Activated CD4-positive, alpha-beta T cell treated with anti-CD3 and anti-CD28 coated beads, Interleukin-2, amount 50 U/mL, for 4 hours (primary cell): ENCODE data around the gene DDX46.
"Not testable (repeated sequence)": the region's sequence is repeated elsewhere in the genome, so short reads cannot be mapped to it uniquely, and the experiment has no call there.

Experiments
- DNase-seq, 2 experiments: peaks; one replicate each; pipeline ENCODE4 v3.0.0-alpha.2; 2020

The DDX46 gene

GRCh38 chr5:134784946-134785620 lies 26.5 kb downstream of the DDX46 start:
- DNase-seq = no peak

- no peak for DNase-seq
Measured at GRCh38 chr5:134787692-134788091, 29.1 kb downstream of the DDX46 start.

- DNase-seq = no peak
Measured at GRCh38 chr5:134791580-134791979, 33.0 kb downstream of the DDX46 start.

GRCh38 chr5:134792286-134792685 lies 33.7 kb downstream of the DDX46 start:
- DNase-seq = no peak

DNA sequence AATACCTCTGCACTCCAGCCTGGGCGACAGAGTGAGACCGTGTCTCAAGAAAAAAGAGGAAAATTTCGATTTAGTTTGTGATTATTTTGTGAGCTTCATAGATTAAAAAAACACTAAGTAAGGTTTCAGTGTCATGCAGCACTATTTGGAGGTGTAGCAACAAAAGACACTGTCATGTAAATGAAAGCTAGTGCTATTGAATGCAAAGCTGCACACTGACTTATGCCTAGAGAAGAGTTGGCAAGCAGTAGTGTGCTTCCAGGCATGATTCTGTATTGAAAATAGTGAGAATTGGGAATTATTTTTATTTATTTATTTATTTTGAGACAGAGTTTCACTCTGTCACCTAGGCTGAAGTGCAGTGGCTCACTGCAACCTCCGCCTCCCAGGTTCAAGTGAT lies 34.5 kb downstream of the DDX46 start:
- no peak for DNase-seq

- DNase-seq = no peak
Measured at GRCh38 chr5:134794082-134794481, 35.5 kb downstream of the DDX46 start.

DNA sequence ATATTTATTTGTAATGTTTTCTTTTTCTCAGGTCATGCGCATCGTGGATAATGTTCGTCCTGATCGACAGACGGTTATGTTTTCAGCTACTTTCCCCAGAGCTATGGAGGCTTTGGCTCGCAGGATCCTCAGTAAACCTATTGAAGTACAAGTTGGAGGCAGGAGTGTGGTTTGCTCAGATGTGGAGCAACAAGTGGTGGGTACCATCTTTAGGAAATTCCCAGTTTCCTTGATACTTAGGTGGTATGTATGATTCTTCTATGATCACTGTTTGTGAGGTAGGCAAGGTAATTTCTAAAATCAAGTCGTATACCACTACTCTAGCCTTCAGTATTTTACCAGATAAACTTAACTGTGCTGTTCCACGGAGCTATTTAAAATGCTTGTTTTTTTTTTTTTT lies 36.2 kb downstream of the DDX46 start:
- DNase-seq = no peak

DNA sequence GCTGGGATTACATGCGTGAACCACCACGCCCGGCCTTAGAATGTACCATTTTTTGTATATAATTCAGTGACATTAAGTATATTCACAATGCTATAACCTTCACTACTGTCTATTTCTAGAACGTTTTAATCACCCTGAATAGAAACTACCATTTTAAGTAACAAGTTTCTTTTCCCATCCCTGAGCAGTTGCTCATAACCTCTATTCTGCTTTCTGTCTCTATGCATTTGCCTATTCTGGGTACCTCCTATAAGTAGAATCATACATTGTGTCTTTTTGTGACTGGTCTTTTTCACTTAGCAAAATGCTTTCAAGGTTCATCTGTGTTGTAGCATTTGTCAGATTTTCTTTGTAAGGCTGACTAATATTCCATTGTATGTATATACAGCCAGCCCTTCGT lies 39.9 kb downstream of the DDX46 start:
- DNase-seq = no peak

DNA sequence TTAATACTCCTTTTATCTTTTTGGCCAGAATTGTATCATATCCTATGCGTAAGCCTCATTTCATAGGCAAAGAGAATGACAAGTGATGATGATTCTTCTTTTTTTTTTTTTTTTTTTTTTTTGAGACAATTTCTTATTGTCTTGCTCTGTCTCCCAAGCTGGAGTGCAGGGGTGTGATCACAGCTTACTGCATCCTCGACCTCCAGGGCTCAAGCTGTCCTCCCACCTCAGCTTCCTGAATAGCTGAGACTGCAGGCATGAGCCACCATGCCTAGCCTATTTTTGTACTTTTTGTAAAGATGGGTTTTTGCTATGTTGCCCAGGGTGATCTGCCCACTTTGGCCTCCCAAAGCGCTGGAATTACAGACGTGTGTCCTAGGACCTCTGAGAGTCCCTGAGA lies 45.2 kb downstream of the DDX46 start:
- no peak for DNase-seq

GRCh38 chr5:134813407-134813806 lies 54.8 kb downstream of the DDX46 start:
- DNase-seq = no peak

DNA sequence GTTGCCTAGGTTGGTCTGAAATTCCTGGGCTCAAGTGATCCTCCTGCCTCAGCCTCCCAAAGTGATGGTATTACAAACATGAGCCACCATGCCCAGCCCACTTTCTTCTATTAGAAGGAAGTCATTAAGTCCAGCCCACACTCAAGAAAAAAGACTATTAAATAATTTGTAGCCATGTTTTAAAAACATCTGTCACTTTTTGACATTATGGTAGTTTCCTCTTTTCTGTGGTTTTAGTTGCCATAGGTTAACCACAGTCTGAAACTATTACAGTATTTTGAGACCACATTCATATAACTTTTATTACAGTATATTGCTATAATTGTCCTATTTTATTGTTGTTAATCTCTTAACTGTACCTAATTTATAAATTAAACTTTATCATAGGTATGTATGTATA lies 55.2 kb downstream of the DDX46 start:
- DNase-seq = no peak

GRCh38 chr5:134817006-134817405 lies 58.4 kb downstream of the DDX46 start:
- no peak for DNase-seq

DNA sequence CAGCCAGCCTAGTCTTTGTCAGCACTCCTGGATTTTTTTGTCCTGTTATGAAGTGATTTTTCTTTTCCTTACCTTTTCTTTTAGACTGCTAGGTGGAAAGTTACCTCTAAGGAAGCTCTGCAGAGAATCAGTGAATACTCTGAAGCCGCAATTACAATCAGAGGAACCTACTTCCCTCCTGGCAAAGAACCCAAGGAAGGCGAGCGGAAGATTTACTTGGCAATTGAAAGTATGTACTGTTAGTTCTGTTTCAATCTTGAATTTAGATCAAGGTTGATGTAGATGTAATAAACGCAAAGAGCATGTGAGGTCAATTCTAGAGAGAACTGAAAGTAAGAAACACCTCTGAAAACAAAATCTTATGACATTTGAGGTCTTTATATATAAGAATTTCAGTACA lies 60.2 kb downstream of the DDX46 start:
- no peak for DNase-seq

- DNase-seq = no peak
Measured at GRCh38 chr5:134819407-134819963, 60.9 kb downstream of the DDX46 start.

DNA sequence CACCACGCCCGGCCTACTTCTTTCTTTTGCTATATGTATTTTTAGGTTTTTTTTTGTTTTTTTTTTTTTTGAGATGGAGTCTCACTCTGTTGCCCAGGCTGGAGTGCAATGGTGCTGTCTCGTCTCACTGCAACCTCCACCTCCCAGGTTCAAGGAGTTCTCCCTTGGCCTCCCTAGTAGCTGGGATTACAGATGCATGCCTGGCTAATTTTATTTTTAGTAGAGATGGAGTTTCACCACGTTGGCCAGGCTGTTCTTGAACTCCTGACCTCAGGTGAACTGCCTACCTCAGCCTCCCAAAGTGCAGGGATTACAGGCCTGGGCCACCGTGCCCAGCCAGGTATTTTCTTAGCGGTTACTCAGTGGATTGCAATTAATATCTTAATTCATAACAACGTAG lies 63.3 kb downstream of the DDX46 start:
- DNase-seq = no peak

GRCh38 chr5:134824681-134825080 lies 66.1 kb downstream of the DDX46 start:
- DNase-seq = no peak

GRCh38 chr5:134825212-134825611 lies 66.6 kb downstream of the DDX46 start:
- no peak for DNase-seq

DNA sequence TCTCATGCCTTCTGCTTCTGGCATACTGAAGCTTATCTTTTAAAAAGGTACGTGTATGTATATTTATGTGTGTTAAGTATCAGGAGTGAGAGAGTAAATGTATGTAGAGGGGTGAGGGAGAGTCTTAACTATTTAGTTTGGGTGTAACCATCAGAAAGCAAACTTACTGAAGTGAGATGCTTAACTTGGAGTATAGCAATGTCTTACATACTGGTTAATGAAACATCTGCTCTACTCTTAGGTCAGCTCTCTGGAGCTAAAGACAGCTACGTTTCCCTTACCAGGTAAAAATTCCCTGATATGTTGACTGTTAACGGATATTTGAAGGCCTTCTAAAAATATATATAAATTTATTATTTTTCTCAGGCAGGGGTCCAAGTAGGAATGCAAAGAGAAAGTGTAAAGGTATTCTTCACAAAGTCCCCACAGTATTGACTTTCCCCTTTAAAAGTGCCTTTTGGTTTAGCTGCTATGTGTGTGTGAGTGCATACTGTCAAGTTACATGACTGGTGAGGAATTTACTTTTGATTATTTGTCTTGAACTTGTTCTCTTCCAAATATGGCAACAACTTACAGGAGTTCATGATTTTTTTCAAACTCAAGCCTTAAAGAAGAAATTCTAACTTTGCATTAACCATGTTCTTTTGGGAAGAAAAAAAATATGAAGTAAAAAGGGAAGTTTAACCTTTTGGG lies 74.9 kb downstream of the DDX46 start:
- no peak for DNase-seq

DNA sequence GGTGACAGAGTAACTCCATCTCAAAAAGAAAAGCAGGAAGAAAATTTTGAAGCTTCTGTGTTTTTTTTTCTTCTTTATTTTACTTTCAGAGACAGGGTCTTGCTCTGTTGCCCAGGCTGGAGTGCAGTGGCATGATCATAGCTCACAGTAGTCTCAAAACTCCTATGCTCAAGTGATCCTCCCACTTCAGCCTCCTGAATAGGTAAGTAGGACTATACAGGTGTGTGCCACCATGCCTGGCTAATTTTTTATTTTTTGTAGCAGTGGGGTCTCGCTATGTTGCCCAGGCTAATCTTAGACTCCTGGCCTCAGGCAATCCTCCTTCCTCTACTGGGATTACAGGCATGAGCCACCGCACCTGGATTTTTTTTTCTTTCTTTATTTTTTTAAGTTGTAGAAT lies 77.0 kb downstream of the DDX46 start:
- DNase-seq = no peak

DNA sequence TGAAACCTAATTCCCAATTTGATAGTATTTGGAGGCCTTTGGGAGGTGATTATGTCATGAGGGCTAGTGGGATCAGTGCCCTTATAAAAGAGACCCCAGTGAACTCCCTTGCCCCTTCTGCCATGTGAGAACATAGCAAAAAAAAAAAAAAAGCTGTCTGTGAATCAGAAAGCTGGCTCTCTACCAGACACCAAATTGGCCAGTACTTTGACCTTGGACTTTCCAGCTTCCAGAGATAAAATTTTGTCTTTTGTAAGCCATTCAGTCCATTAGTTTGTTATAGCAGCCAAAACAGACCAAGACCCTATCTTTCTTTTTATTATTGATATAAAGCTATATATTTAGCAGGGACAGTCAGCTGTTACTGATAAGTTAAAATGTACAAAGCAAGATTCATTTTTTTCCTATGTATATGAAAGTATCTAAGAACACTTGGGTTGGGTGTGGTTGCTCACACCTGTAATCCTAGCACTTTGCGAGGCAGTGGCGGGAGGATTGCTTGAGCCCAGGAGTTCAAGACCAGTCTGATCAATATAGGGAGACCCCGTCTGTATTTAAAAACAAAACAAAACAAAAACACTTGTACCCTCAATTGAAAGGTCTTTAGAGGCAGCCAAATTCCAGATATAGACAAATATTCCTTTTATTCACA lies 79.1 kb downstream of the DDX46 start:
- no peak for DNase-seq

DNA sequence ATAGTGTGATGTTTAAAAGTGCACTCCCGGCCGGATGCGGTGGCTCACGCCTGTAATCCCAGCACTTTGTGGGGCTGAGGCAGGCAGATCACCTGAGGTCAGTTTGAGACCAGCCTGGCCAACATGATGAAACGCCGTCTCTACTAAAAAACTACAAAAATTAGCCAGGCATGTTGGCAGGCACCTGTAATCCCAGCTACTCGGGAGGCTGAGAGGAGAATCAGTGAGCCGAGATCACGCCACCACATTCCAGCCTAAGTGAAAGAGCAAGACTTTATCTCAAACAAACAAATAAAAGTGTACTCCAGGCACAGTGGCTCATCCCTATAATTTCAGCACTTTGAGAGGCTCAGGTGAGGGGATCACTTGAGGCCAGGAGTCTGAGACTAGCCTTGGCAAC lies 79.8 kb downstream of the DDX46 start:
- not testable (repeated sequence) for DNase-seq

DNA sequence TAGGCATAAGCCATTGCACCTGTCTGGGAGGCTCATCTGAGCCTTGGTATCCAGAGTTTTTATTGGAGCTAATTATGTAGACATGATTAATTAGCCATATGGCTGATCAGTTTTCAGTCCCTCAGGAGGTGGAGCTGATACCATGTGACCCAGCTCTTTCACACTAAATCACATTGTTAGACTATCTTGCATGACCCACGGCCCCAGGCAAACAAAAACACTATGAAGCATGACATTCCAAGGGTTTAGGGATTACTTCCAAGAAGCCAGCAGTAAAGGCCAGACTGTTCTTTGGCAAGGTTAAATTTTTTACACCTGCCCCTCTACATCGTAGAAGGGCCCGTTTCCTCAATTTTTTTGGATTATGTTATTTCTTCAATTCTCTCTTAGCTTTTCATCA lies 82.2 kb downstream of the DDX46 start:
- no peak for DNase-seq

GRCh38 chr5:134844252-134844651 lies 85.7 kb downstream of the DDX46 start:
- DNase-seq = no peak

- no peak for DNase-seq
Measured at GRCh38 chr5:134845335-134845851, 86.8 kb downstream of the DDX46 start.
